Measurements from ENCODE around the gene ANKHD1. TPM values are rescaled to one million over a fixed set of nuclear protein-coding genes. Genes with fewer than 3 reads are reported as not detected.
A peak's percentile ranks its signal among the peaks of the same experiment; 100 is the strongest.

ANKHD1 gene
- total and polyA plus RNA-seq, 2 of the 8 experiments (the other 6 are each of a cell fraction or from before 2014, with no cell fraction given), result 69.9 to 108 TPM

DNA sequence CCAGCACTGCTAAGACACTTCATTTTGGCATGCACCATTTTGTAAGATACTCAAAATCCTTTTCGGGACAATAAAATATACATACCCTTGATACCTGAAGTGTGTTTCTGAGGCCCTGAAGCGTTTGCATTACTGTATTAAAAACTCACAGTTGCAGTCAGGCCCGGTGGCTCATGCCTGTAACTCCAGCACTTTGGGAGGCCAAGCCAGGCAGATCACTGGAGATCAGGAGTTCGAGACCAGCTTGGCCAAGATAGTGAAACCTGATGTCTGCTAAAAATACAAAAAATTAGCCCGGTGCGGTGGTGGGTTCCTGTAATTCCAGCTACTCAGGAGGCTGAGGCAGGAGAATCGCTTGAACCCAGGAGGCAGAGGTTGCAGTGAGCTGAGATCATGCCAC, 143.4 kb downstream of the ANKHD1 start:
- H3K4ac ChIP-seq (replicated peaks; ENCODE audit: insufficient read length, low read depth, low read length), result no peak overlapping the region
- no peak overlapping the region for H3K56ac ChIP-seq (replicated peaks; ENCODE audit: insufficient read length, low read depth, low read length)
- ChIA-PET CTCF (ENCODE audit: partially characterized antibody) (interaction anchor here (1.3 kb wide), 1 partner anchor 94 kb away, joined by 3 read pairs; no protein-coding TSS in a partner anchor), POLR2A (ENCODE audit: partially characterized antibody) (interaction anchor here (0.8 to 14.4 kb wide), 4 partner anchors 14 to 144 kb away, joined by 3 to 191 read pairs (median 52); partner anchors contain the start of genes APBB3, IK, NDUFA2 and SLC35A4)
- no peaks in the 10 kb centered on the region for H4K20me1 ChIP-seq (replicated peaks in 1 of 2; ENCODE audit: control insufficient read depth in 1 of 2, insufficient read depth in 2 of 2, low read length in 2 of 2)
- no peak overlapping the region for H2AK5ac ChIP-seq (ENCODE audit: low read depth, low read length)
- H2AFZ ChIP-seq (ENCODE audit: low read length), result no peak overlapping the region
- H3K36me3 ChIP-seq (ENCODE audit: control insufficient read depth in 2 of 4, insufficient read depth in 4 of 4, low read length in 3 of 4), result peaks cover 14 to 41% (median 29%) of the 10 kb centered on the region in 4 experiments
- no peak overlapping the region for H3K23ac ChIP-seq (ENCODE audit: insufficient read length)
- WGBS, 2 experiments (ENCODE audit: extremely low coverage in 1 of 2, insufficient coverage in 1 of 2, insufficient read length in 1 of 2, insufficient replicate concordance in 2 of 2, low coverage in 1 of 2, low lambda C conversion rate in 2 of 2, missing lambda C conversion rate in 1 of 2), result 93% methylated on average over 7 of the region's 7 CpGs; no CpG with 5 or more reads in 1 of the 2 experiments
- FAIRE-seq (no peak), DNase-seq (ENCODE audit: low read depth in 1 of 2, low spot score in 2 of 2) (peak in 1 of 2 experiments; percentile 14)
- H3K27ac ChIP-seq (ENCODE audit: low read depth, low read length), result no peak overlapping the region
- no peaks in the 10 kb centered on the region for H3K27me3 ChIP-seq (replicated peaks in 1 of 4; ENCODE audit: control insufficient read depth in 3 of 4, extremely low read depth in 1 of 4, insufficient read depth in 3 of 4, low read length in 3 of 4)
- no peak overlapping the region for H2BK120ac ChIP-seq (replicated peaks; ENCODE audit: low read depth, low read length)
- no peak overlapping the region for H4K5ac ChIP-seq (ENCODE audit: insufficient read length, low read depth, low read length)
- no peak overlapping the region for H4K8ac ChIP-seq (ENCODE audit: extremely low read depth, insufficient read depth, low read length)
- no peak overlapping the region for H2BK15ac ChIP-seq (ENCODE audit: low read length)
- no peak overlapping the region for H3K9ac ChIP-seq (replicated peaks in 1 of 4; ENCODE audit: extremely low read depth in 1 of 4, low read depth in 3 of 4, low read length in 3 of 4)
- no peak overlapping the region for H3K14ac ChIP-seq (ENCODE audit: insufficient read length)
- no peak overlapping the region for H4K91ac ChIP-seq (replicated peaks; ENCODE audit: insufficient read length, low read length)
- H3K4me2 ChIP-seq (ENCODE audit: insufficient read depth in 1 of 2, low read depth in 2 of 2, low read length in 2 of 2), result no peak overlapping the region
- no peaks in the 10 kb centered on the region for H3K9me3 ChIP-seq (ENCODE audit: insufficient read depth in 2 of 2, low read depth in 1 of 2, low read length in 1 of 2)
- peaks cover 6% of the 10 kb centered on the region for H3K23me2 ChIP-seq (ENCODE audit: low read depth, low read length)
- H3K4me1 ChIP-seq (replicated peaks in 1 of 4; ENCODE audit: control insufficient read depth in 3 of 4, insufficient read depth in 4 of 4, low read length in 3 of 4), result peaks cover 0 to 18% (median 6%) of the 10 kb centered on the region in 4 experiments; a peak in 4 of 7 replicates
- TF ChIP-seq KDM5A (IDR thresholded peaks at IDR 0.05; ENCODE audit: low read length), result no peak
- no peak for TF ChIP-seq KDM1A (IDR thresholded peaks at IDR 0.05; ENCODE audit: borderline replicate concordance, low read length)
- TF ChIP-seq YY1 (IDR thresholded peaks at IDR 0.05; ENCODE audit: low read depth, low read length), result no peak
- TF ChIP-seq JUN (IDR thresholded peaks at IDR 0.05; ENCODE audit: low read depth, low read length), result no peak
- H2BK12ac ChIP-seq (ENCODE audit: low read depth, low read length), result no peak overlapping the region
- H3K4me3 ChIP-seq (ENCODE audit: extremely low read depth in 1 of 4, insufficient read depth in 2 of 4, low read depth in 3 of 4, low read length in 4 of 4), result no peak overlapping the region
- no peak overlapping the region for H3K18ac ChIP-seq (ENCODE audit: extremely low read depth, low read length)
- H3K79me2 ChIP-seq (ENCODE audit: control insufficient read depth in 1 of 2, insufficient read depth in 2 of 2, low read length in 2 of 2), result no peaks in the 10 kb centered on the region
- no peaks in the 10 kb centered on the region for H3K79me1 ChIP-seq (ENCODE audit: low read depth, low read length)
- no peak overlapping the region for H2BK5ac ChIP-seq (ENCODE audit: low read depth, low read length)
- H2BK20ac ChIP-seq (ENCODE audit: low read length), result no peak overlapping the region

All from H1 (cell line).